HG02610 (cell line): ENCODE data around the gene TBRG4.

Experiments
- ATAC-seq: cut with Tn5 transposase; IDR thresholded peaks from one replicate; pipeline ENCODE4 v1.9.1; 2021; ENCODE audit warnings: mild to moderate bottlenecking, moderate library complexity; ENCODE audit not compliant: unreplicated experiment

The TBRG4 gene

GRCh38 chr7:45060295-45060694, 51.2 kb downstream of the TBRG4 start:
- ATAC-seq: no peak

DNA sequence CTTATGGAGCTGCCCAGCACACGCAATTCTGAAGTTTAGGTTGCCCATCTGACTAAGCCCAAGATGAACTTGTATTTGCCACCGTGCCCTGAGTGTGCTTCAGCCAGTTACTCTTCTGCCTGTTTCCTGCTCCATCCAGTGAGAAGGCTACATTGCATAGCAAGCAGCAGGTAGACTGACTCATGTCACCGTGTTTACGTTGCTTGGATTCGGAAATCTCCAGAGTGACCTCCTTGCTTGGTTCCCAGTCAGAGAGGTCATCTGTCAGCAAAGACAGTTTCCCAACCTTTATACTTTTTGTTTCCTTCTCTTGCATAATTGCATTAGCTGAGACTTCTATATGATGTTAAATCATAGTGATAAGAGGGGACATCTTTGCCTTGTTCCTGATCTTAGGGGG, 53.6 kb downstream of the TBRG4 start:
- no peak for ATAC-seq

DNA sequence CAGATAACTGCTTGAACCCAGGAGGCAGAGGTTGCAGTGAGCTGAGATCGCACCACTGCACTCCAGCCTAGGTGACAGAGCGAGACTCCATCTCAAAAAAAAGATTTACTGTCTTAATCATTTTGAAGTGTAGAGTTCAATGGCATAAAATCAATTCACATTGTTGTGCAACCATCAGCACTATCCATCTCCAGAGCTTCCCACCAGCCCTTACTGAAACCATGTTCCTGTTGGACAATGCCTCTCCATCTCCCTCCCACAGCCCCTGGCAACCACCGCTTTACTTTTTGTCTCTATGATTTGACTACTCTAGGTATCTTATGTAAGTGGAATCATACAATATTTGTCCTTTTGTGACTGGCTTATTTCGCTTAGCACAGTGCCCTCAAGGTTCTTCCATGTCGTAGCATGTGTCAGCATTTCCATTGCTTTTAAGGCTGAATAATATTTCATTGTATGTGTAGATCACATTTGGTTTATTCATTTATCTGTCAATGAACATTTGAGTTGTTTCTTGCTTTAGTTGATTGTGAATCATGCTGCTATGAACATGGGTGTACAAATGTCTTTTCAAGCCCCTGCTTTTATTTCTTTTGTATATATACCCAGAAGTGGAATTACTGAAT, 55.8 kb downstream of the TBRG4 start:
- ATAC-seq: no peak

DNA sequence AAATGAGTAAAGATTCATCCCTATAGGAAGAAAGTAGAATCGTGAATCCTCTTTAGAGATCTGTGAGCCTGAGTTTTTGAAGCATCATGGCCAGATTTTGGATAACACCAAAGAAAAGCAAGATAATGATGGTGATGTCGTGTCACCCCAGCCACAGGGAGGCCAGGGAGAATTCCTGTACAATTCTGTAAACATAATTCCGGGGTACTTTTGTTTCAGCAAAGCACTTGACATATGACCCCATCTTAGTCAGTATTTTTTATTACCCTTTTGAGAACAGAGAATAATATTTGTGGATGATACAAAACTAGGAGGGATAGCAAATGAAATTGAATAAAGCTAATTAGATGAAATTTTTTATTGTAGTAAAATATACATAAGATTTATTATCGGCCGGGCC, 56.5 kb downstream of the TBRG4 start:
- ATAC-seq: no peak

DNA sequence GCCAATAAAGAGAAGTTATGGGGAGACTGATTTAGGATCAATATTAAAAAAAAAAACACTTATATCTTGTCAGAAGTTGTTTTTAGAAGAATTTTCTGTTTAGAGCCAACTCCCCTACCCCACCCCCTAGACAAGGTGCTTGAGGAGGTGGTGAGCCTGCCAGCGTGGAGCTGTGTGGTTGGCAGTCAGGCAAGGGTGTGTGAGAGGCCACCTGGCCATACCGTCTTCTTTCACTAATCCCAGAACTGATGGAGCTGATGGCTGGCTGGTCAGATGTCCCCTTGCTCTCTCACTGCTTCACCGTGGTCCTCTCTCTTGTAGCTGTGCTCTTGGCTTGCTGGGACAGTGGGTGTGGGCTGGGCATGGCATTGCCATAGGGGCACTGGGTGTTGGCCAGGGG, 57.1 kb downstream of the TBRG4 start:
- no peak for ATAC-seq

- no peak for ATAC-seq
Measured at GRCh38 chr7:45053941-45054340, 57.6 kb downstream of the TBRG4 start.

GRCh38 chr7:45053401-45053800, 58.1 kb downstream of the TBRG4 start:
- no peak for ATAC-seq

GRCh38 chr7:45052011-45052410, 59.5 kb downstream of the TBRG4 start:
- no peak for ATAC-seq

DNA sequence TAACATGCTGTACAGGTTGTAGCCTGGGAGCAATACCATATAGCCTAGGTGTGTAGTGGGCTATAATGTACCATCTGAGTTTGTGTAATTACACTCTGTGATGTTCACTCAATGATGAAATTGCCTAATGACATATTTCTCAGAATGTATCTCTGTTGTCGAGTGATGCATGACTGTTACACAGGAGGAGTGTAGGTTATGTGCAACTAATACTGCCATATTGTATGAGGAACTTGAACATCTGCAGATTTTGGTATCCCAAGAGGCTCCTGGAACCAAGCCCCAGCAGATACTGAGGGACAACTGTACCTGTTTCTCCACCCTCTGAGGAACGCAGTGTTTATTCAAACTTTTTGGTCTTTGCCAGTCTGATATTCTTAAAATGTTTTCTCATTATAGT, 61.3 kb downstream of the TBRG4 start:
- ATAC-seq: no peak
